SK-N-SH (cell line): ENCODE measurements around the gene NPAS1. TPM values are rescaled to one million over a fixed set of nuclear protein-coding genes. Genes with fewer than 3 reads are reported as not detected.

Source experiments
- CTCF ChIA-PET: fragments of 300-600, 350-600 bp; formaldehyde crosslinking; extraction: SDS; loops from one replicate; lab custom pipeline; 2021; lab: Yijun Ruan, JAX
- POLR2A ChIA-PET: fragments of 350-600 bp; sonication (Branson Sonifier 250); formaldehyde crosslinking; extraction: SDS; loops from one replicate; lab custom pipeline; 2020; ENCODE audit warnings: antibody characterized with exemption, inconsistent platforms; lab: Yijun Ruan, JAX
- DNase-seq: peaks from one replicate; pipeline ENCODE4 v3.0.0; 2012
- H2AFZ ChIP-seq: fragments of 200-600 bp; sonication (generic); 2 replicates; pipeline ENCODE4 v1.8.1; 2016; ENCODE audit warnings: antibody characterized with exemption, mild to moderate bottlenecking, low read depth
- H3F3A ChIP-seq: fragments of 200-600 bp; sonication (generic); replicated peaks from 2 replicates; pipeline ENCODE3; 2016; ENCODE audit warnings: antibody characterized with exemption, mild to moderate bottlenecking; ENCODE audit not compliant: insufficient read depth
- H3K27ac ChIP-seq, 2 experiments: fragments of 200-500 bp in 1 of 2; fragments of 200-600 bp in 1 of 2; sonication (Bioruptor generic) in 1 of 2; sonication (generic), shearing (Covaris generic) in 1 of 2; 2 replicates each; pipeline versions ENCODE4 v1.5.1 to v1.6.1; 2014 to 2016; ENCODE audit warnings: low read depth in 2 of 2, inconsistent platforms in 1 of 2, low read length in 1 of 2, mild to moderate bottlenecking in 1 of 2, mixed read lengths in 1 of 2
- H3K27me3 ChIP-seq: fragments of 200-600 bp; sonication (generic), shearing (Covaris generic); 2 replicates; pipeline ENCODE4 v1.6.1; 2016; ENCODE audit warnings: mixed run types; ENCODE audit not compliant: insufficient read depth
- H3K36me3 ChIP-seq, 2 experiments: fragments of 200-500 bp in 1 of 2; fragments of 200-600 bp in 1 of 2; sonication (Bioruptor generic) in 1 of 2; sonication (generic) in 1 of 2; replicated peaks in 1 of 2; 2 replicates each; pipeline versions ENCODE3 to v1.5.1; 2014 to 2016; ENCODE audit warnings: low read length in 1 of 2, mild to moderate bottlenecking in 1 of 2; ENCODE audit not compliant: insufficient read depth in 2 of 2, control insufficient read depth in 1 of 2
- H3K4me1 ChIP-seq, 2 experiments: fragments of 200-500 bp in 1 of 2; fragments of 200-600 bp in 1 of 2; sonication (Bioruptor generic) in 1 of 2; sonication (generic), shearing (Covaris generic) in 1 of 2; 2 replicates each; pipeline versions ENCODE4 v1.5.1 to v1.6.1; 2014 to 2016; ENCODE audit warnings: low read depth in 1 of 2, low read length in 1 of 2, mixed run types in 1 of 2; ENCODE audit not compliant: insufficient read depth in 2 of 2, control insufficient read depth in 1 of 2
- H3K4me2 ChIP-seq: fragments of 200-600 bp; sonication (generic), shearing (Covaris generic); 2 replicates; pipeline ENCODE4 v1.6.1; 2017; ENCODE audit warnings: mixed run types
- H3K4me3 ChIP-seq, 2 experiments: fragments of 200-500 bp in 1 of 2; fragments of 200-600 bp in 1 of 2; sonication (Bioruptor generic) in 1 of 2; sonication (generic), shearing (Covaris generic) in 1 of 2; 2 replicates each; pipeline versions ENCODE4 v1.5.1 to v1.8.1; 2014 to 2016; ENCODE audit warnings: low read depth in 2 of 2, inconsistent platforms in 1 of 2, low read length in 1 of 2, mild to moderate bottlenecking in 1 of 2, mixed read lengths in 1 of 2, moderate library complexity in 1 of 2
- H3K79me2 ChIP-seq: fragments of 200-600 bp; sonication (generic); 2 replicates; pipeline ENCODE4 v1.8.1; 2017; ENCODE audit warnings: mild to moderate bottlenecking; ENCODE audit not compliant: insufficient read depth
- H3K9ac ChIP-seq: fragments of 200-600 bp; sonication (generic); 2 replicates; pipeline ENCODE4 v1.6.1; 2017; ENCODE audit warnings: mixed run types
- H3K9me2 ChIP-seq: fragments of 200-600 bp; sonication (generic); 2 replicates; pipeline ENCODE4 v1.6.1; 2017; ENCODE audit warnings: mixed run types
- H3K9me3 ChIP-seq: fragments of 200-600 bp; sonication (generic); 2 replicates; pipeline ENCODE4 v1.6.1; 2017; ENCODE audit warnings: mixed run types, mild to moderate bottlenecking, moderate library complexity
- H4K20me1 ChIP-seq: fragments of 200-600 bp; sonication (generic); 2 replicates; pipeline ENCODE4 v1.6.1; 2017; ENCODE audit warnings: mild to moderate bottlenecking, mixed run types; ENCODE audit not compliant: insufficient read depth
- CHD2 ChIP-seq: fragments of 150-350 bp; IDR thresholded peaks from 2 replicates; pipeline ENCODE4 v1.6.1; 2018; ENCODE audit warnings: low read length; ENCODE audit not compliant: partially characterized antibody
- FOSL2 ChIP-seq: IDR thresholded peaks from 2 replicates; pipeline ENCODE4 v1.4.0; 2012; ENCODE audit warnings: low read depth, mild to moderate bottlenecking, moderate library complexity, borderline replicate concordance
- FOXJ3 ChIP-seq: sonication (generic); formaldehyde crosslinking; IDR thresholded peaks from 2 replicates; pipeline ENCODE4 v1.5.1; 2020; ENCODE audit warnings: mild to moderate bottlenecking, missing genetic modification reagents
- FOXM1 ChIP-seq: IDR thresholded peaks from 2 replicates; pipeline ENCODE4 v1.4.0; 2012; ENCODE audit warnings: low read depth, mild to moderate bottlenecking
- GATA2 ChIP-seq: sonication (generic); formaldehyde crosslinking; IDR thresholded peaks from 2 replicates; pipeline ENCODE4 v1.5.0; 2020; ENCODE audit warnings: mild to moderate bottlenecking, missing genetic modification reagents
- IRF3 ChIP-seq: fragments of 150-350 bp; IDR thresholded peaks from 2 replicates; pipeline ENCODE4 v1.6.1; 2016; ENCODE audit warnings: mild to moderate bottlenecking, low read depth, low read length
- MEF2A ChIP-seq: IDR thresholded peaks from 2 replicates; pipeline ENCODE4 v1.4.0; 2012; ENCODE audit warnings: low read depth, borderline replicate concordance
- NFIC ChIP-seq: IDR thresholded peaks from 2 replicates; pipeline ENCODE4 v1.4.0; 2012; ENCODE audit warnings: borderline replicate concordance
- PBX3 ChIP-seq: IDR thresholded peaks from 2 replicates; pipeline ENCODE4; 2012
- POLR2AphosphoS5 ChIP-seq: IDR thresholded peaks from 2 replicates; pipeline ENCODE4 v1.6.1; 2012; ENCODE audit warnings: low read depth, low read length
- RAD21 ChIP-seq: IDR thresholded peaks from 2 replicates; pipeline ENCODE4 v1.6.1; 2012; ENCODE audit warnings: mild to moderate bottlenecking, low read length
- RCOR1 ChIP-seq: fragments of 150-350 bp; IDR thresholded peaks from 2 replicates; pipeline ENCODE4 v1.6.1; 2017; ENCODE audit warnings: antibody characterized with exemption, low read length
- REST ChIP-seq: IDR thresholded peaks from 2 replicates; pipeline ENCODE4 v1.6.1; 2012; ENCODE audit warnings: mild to moderate bottlenecking, low read depth, low read length, moderate library complexity
- SIN3A ChIP-seq: IDR thresholded peaks from 2 replicates; pipeline ENCODE4 v1.6.1; 2012; ENCODE audit warnings: low read depth, mild to moderate bottlenecking, low read length, moderate library complexity, borderline replicate concordance
- TCF12 ChIP-seq: IDR thresholded peaks from 2 replicates; pipeline ENCODE4 v1.4.0; 2012
- TEAD4 ChIP-seq: IDR thresholded peaks from 2 replicates; pipeline ENCODE4 v1.4.0; 2012; ENCODE audit warnings: mild to moderate bottlenecking, borderline replicate concordance; ENCODE audit not compliant: insufficient read depth
- USF1 ChIP-seq: IDR thresholded peaks from 2 replicates; pipeline ENCODE4 v1.4.0; 2012; ENCODE audit warnings: low read depth, borderline replicate concordance
- YY1 ChIP-seq: IDR thresholded peaks from 2 replicates; pipeline ENCODE4 v1.4.0; 2012; ENCODE audit warnings: low read depth, mild to moderate bottlenecking
- WGBS: methylation state at CpG from one replicate; pipeline ENCODE4 v1.1.6; 2017; ENCODE audit warnings: low lambda C conversion rate; 5-methylcytosine and 5-hydroxymethylcytosine counted together
- polyA plus RNA-seq, 3 experiments: library from polyadenylated mRNA; depleted of rRNA; stranded (reverse); fragments of >200 nt; gene quantifications; 2 replicates each; pipeline ENCODE4 v1.2.3, GENCODE V29; 2012

The NPAS1 gene
- polyA plus RNA-seq, 1 of the 3 experiments (the other 2 are of a cell fraction), result 1.1 TPM

GRCh38 chr19:47065242-47065641, 45.6 kb downstream of the NPAS1 start:
- Histone ChIP-seq H3K79me2 (no peaks in the 10 kb centered on the region), H3K27me3 (no peaks in the 10 kb centered on the region), H3K9ac (no peak overlapping the region), H3K4me1 (peaks cover 0 to 12% of the 10 kb centered on the region in 2 experiments; a peak in 1 of 4 replicates), H3K36me3 (peaks cover 3 to 61% of the 10 kb centered on the region in 2 experiments), H3F3A (no peaks in the 10 kb centered on the region), H3K9me3 (no peaks in the 10 kb centered on the region), H3K4me2 (no peak overlapping the region), H3K4me3 (no peak overlapping the region), H3K27ac (no peak overlapping the region)
- POLR2A ChIA-PET, result no interaction called here
- WGBS, result 100% methylated on average over 7 of the region's 11 CpGs
- CTCF ChIA-PET, result no interaction called here
- TF ChIP-seq SIN3A (no peak), PBX3 (no peak), RAD21 (no peak), YY1 (no peak), REST (no peak), POLR2AphosphoS5 (no peak), MEF2A (no peak), GATA2 (CRISPR knock-in tag) (no peak), FOXJ3 (CRISPR knock-in tag) (no peak), TCF12 (no peak), TEAD4 (no peak), IRF3 (no peak), RCOR1 (no peak), NFIC (no peak), USF1 (no peak), FOXM1 (no peak), FOSL2 (no peak), CHD2 (no peak)
- TF ChIP-seq, all 33 proteins: peak for 0
- DNase-seq, result no peak
- Histone ChIP-seq H4K20me1 (no peaks in the 10 kb centered on the region), H3K9me2 (no peaks in the 10 kb centered on the region), H2AFZ (no peak overlapping the region)
